Neural cell (in vitro differentiated cells): ENCODE results near the gene KCTD2.

Source experiments
- CTCF ChIP-seq: fragments of 450-650 bp; IDR thresholded peaks from 2 replicates; pipeline ENCODE4 v1.5.1; 2014; ENCODE audit warnings: antibody characterized with exemption, mild to moderate bottlenecking, moderate library complexity; ENCODE audit not compliant: poor library complexity, severe bottlenecking
- EZH2 ChIP-seq: fragments of 200-600, 300-800 bp; shearing (Covaris generic), sonication (generic); IDR thresholded peaks from 2 replicates; pipeline ENCODE4 v1.6.1; 2014; ENCODE audit warnings: antibody characterized with exemption, low read length, borderline replicate concordance, mild to moderate bottlenecking; ENCODE audit not compliant: insufficient read depth, poor library complexity, severe bottlenecking
- POLR2AphosphoS5 ChIP-seq: IDR thresholded peaks from 2 replicates; pipeline ENCODE4 v1.6.1; 2012
- TAF1 ChIP-seq: IDR thresholded peaks from 2 replicates; pipeline ENCODE4 v1.6.1; 2012; ENCODE audit warnings: low read depth
- TF ChIP-seq, protein P1 (sequence below): IDR thresholded peaks from 2 replicates; pipeline ENCODE4 v1.6.1; 2012; ENCODE audit warnings: borderline replicate concordance

GRCh38 chr17:75078284-75079022 lies 31.4 kb downstream of the KCTD2 start:
- TF ChIP-seq CTCF: no peak
- no peak for TF ChIP-seq TAF1
- no peak for TF ChIP-seq POLR2AphosphoS5
- TF ChIP-seq, protein P1, sequence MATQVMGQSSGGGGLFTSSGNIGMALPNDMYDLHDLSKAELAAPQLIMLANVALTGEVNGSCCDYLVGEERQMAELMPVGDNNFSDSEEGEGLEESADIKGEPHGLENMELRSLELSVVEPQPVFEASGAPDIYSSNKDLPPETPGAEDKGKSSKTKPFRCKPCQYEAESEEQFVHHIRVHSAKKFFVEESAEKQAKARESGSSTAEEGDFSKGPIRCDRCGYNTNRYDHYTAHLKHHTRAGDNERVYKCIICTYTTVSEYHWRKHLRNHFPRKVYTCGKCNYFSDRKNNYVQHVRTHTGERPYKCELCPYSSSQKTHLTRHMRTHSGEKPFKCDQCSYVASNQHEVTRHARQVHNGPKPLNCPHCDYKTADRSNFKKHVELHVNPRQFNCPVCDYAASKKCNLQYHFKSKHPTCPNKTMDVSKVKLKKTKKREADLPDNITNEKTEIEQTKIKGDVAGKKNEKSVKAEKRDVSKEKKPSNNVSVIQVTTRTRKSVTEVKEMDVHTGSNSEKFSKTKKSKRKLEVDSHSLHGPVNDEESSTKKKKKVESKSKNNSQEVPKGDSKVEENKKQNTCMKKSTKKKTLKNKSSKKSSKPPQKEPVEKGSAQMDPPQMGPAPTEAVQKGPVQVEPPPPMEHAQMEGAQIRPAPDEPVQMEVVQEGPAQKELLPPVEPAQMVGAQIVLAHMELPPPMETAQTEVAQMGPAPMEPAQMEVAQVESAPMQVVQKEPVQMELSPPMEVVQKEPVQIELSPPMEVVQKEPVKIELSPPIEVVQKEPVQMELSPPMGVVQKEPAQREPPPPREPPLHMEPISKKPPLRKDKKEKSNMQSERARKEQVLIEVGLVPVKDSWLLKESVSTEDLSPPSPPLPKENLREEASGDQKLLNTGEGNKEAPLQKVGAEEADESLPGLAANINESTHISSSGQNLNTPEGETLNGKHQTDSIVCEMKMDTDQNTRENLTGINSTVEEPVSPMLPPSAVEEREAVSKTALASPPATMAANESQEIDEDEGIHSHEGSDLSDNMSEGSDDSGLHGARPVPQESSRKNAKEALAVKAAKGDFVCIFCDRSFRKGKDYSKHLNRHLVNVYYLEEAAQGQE: no peak
- no peak for TF ChIP-seq EZH2
